SH-SY5Y (cell line): ENCODE measurements around the gene LRFN2.

Source experiments
- GATA2 ChIP-seq: IDR thresholded peaks from 2 replicates; pipeline ENCODE4 v1.6.1; 2011; ENCODE audit warnings: mild to moderate bottlenecking, low read depth, low read length
- GATA3 ChIP-seq: IDR thresholded peaks from 2 replicates; pipeline ENCODE4 v1.6.1; 2011; ENCODE audit warnings: low read depth, mild to moderate bottlenecking, low read length, moderate library complexity

DNA sequence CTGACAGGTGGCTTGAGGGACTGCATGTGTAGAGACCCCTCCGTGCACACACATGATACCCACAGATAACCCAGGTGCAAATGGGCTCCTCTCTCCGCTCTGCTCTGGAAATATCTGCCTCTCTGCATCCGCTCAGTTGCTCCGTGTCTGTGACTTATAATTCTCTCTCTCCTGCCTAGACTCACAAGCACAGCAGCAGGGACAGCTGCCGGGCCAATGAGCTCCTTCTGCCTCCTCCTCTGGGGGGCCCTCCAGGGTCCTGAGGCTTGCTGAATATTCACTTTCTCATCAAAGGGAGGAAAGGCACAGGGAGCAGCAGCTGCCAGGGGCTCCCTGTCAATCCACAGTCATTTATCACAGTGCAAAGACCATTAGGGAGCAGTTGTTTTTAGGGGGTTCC is 24.1 kb downstream of the LRFN2 start:
- TF ChIP-seq GATA3 (no peak), GATA2 (no peak)
